ENCODE results near the gene CORO2B.

DNA sequence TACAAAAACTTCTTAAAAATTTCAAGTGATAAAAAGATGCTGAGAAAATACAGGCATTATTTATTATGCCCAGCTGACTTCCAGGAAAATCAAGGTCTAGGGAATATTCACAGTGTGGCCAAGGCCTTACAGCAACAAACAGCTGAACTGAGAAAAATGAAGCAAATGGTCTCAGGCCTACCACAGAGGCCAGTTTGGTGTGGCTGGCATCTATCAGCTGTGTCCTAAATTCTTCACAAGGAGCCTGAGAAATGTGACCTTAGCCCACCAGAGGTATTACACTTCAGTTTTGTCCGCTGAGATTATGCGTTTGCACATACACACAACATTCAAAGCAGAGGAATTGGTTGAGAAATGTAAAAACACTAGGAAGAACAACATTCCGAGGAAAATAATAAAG lies 164.5 kb downstream of the CORO2B start:
- TF ChIP-seq MEIS1 (CRISPR knock-in tag; IDR thresholded peaks at IDR 0.05; ENCODE audit: borderline replicate concordance) (no peak), NFYC (CRISPR knock-in tag; IDR thresholded peaks at IDR 0.05) (no peak), MYNN (CRISPR knock-in tag; IDR thresholded peaks at IDR 0.05; ENCODE audit: low read depth) (no peak), JUN (CRISPR knock-in tag; IDR thresholded peaks at IDR 0.05) (no peak), THAP11 (CRISPR knock-in tag; IDR thresholded peaks at IDR 0.05) (no peak), MYC (CRISPR knock-in tag; IDR thresholded peaks at IDR 0.05; ENCODE audit: borderline replicate concordance) (no peak), ZFX (CRISPR knock-in tag; IDR thresholded peaks at IDR 0.05; ENCODE audit: low read depth) (no peak)
- TF ChIP-seq, protein P1, sequence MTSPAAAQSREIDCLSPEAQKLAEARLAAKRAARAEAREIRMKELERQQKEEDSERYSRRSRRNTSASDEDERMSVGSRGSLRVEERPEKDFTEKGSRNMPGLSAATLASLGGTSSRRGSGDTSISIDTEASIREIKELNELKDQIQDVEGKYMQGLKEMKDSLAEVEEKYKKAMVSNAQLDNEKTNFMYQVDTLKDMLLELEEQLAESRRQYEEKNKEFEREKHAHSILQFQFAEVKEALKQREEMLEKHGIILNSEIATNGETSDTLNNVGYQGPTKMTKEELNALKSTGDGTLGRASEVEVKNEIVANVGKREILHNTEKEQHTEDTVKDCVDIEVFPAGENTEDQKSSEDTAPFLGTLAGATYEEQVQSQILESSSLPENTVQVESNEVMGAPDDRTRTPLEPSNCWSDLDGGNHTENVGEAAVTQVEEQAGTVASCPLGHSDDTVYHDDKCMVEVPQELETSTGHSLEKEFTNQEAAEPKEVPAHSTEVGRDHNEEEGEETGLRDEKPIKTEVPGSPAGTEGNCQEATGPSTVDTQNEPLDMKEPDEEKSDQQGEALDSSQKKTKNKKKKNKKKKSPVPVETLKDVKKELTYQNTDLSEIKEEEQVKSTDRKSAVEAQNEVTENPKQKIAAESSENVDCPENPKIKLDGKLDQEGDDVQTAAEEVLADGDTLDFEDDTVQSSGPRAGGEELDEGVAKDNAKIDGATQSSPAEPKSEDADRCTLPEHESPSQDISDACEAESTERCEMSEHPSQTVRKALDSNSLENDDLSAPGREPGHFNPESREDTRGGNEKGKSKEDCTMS (CRISPR knock-in tag; conservative IDR thresholded peaks at IDR 0.05) = no peak
- TF ChIP-seq, protein P2, sequence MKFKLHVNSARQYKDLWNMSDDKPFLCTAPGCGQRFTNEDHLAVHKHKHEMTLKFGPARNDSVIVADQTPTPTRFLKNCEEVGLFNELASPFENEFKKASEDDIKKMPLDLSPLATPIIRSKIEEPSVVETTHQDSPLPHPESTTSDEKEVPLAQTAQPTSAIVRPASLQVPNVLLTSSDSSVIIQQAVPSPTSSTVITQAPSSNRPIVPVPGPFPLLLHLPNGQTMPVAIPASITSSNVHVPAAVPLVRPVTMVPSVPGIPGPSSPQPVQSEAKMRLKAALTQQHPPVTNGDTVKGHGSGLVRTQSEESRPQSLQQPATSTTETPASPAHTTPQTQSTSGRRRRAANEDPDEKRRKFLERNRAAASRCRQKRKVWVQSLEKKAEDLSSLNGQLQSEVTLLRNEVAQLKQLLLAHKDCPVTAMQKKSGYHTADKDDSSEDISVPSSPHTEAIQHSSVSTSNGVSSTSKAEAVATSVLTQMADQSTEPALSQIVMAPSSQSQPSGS (CRISPR knock-in tag; IDR thresholded peaks at IDR 0.05) = no peak
- TF ChIP-seq, protein P3, sequence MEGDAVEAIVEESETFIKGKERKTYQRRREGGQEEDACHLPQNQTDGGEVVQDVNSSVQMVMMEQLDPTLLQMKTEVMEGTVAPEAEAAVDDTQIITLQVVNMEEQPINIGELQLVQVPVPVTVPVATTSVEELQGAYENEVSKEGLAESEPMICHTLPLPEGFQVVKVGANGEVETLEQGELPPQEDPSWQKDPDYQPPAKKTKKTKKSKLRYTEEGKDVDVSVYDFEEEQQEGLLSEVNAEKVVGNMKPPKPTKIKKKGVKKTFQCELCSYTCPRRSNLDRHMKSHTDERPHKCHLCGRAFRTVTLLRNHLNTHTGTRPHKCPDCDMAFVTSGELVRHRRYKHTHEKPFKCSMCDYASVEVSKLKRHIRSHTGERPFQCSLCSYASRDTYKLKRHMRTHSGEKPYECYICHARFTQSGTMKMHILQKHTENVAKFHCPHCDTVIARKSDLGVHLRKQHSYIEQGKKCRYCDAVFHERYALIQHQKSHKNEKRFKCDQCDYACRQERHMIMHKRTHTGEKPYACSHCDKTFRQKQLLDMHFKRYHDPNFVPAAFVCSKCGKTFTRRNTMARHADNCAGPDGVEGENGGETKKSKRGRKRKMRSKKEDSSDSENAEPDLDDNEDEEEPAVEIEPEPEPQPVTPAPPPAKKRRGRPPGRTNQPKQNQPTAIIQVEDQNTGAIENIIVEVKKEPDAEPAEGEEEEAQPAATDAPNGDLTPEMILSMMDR (CRISPR knock-in tag; IDR thresholded peaks at IDR 0.05) = no peak
- TF ChIP-seq, protein P4, sequence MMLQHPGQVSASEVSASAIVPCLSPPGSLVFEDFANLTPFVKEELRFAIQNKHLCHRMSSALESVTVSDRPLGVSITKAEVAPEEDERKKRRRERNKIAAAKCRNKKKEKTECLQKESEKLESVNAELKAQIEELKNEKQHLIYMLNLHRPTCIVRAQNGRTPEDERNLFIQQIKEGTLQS (CRISPR knock-in tag; IDR thresholded peaks at IDR 0.05) = no peak

All from HepG2 (cell line).